ENCODE results near the gene PDCD1.
"Not testable (repeated sequence)": the region's sequence is repeated elsewhere in the genome, so short reads cannot be mapped to it uniquely, and the experiment has no call there.

The PDCD1 gene

DNA sequence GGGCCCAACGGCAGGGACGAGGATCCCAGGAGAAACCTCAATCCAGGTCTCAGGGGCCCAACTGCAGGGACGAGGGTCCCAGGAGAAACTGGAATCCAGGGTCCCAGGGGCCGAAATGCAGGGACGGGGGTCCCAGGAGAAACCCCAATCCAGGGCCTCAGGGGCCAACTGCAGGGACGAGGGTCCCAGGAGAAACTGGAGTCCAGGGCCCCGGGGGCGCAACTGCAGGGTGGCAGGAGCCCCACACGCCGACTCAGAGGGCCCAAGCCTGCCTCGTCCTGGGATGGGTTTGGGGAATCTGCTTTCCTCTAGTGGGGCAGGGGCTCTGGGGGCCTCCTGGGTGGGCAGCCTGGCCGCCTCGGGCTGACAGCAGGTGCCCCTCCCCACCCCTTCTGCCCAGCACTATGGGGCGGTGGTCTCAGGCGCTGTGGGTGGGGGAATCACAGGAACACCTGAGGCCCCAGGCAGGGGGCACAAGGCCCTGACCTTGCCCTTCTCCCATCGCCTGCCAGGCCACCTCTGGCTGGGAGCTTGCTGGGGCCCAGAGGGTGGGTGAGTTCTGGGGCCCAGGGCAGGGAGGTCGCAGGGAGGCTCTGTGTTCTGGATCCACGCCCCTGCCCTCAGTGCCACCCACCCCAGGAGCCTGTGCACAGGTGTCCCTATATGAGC, 18.0 kb upstream of the PDCD1 start:
- DNase-seq: no peak

- not testable (repeated sequence) for DNase-seq
Measured at GRCh38 chr2:241875754-241876527, 17.2 kb upstream of the PDCD1 start.

DNA sequence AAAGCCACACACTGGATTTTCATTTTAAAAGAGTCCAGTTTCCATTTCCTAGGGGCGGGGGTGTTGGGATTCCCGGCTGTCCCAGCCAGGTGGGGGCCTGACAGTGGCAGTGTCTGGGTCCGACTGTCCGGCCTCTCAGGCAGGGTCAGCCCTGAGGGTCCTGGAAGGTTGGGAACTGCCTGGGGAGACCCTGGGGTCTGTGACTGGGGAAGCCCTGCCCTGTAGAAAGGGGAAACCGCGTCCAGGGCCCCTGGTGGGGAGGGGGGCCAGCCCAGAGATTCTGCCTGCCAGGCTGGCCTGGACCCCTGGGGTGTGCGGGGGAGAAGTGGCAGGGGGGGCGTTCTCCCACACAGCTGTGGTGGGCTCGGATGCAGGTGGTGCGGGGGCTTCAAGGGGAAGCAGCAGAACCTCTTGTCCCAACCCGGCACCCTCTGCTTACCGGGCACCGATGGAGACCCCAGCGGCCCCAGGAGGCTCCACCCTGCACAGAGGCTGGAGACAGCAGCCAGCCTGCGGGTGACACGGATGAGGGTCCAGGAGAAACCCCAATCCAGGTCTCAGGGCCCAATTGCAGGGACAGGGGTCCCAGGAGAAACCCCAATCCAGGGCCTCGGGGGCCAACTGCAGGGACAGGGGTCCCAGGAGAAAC, 15.7 kb upstream of the PDCD1 start:
- DNase-seq: no peak

- no peak for DNase-seq
Measured at GRCh38 chr2:241873803-241874110, 15.1 kb upstream of the PDCD1 start.

- no peak for DNase-seq
Measured at GRCh38 chr2:241873081-241873802, 14.5 kb upstream of the PDCD1 start.

GRCh38 chr2:241872313-241872642, 13.6 kb upstream of the PDCD1 start:
- no peak for DNase-seq

DNA sequence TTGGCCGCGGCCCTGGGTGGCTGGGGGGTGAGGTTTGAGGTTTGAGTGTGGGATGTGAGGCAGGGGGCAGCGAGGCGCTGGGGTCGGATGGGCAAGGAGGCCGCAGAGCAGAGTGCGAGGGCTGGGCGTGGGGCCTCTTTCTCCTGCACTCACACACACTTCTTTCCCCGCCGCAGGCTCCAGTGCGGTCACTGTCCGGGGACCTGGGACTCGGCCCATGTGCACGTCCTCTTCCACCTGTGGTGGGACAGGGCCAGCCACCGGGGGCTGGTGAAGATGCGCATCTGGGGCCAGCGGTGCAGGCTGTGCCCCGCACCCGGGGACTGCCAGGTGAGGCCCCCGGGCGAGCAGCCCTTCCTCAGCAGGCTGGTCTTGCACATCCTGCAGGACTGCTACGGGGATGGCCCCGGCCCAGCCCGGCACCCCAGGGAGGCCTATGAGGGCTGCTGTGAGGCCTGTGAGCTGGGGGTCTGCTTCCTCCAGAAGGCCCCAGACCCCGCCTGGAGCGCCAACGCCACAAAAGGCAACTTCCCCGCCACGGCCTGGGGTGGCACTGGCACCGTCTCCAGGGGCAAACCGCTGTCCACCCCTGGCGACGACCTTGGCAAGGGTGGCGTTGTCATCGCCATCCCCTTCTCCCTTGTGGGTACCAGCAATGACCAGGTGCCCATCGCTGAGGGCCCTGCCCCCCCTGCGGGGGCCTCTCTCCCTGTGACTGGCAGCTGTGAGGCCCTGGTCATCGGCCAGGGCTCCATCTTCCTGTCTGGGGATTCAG, 13.0 kb upstream of the PDCD1 start:
- no peak for DNase-seq

DNA sequence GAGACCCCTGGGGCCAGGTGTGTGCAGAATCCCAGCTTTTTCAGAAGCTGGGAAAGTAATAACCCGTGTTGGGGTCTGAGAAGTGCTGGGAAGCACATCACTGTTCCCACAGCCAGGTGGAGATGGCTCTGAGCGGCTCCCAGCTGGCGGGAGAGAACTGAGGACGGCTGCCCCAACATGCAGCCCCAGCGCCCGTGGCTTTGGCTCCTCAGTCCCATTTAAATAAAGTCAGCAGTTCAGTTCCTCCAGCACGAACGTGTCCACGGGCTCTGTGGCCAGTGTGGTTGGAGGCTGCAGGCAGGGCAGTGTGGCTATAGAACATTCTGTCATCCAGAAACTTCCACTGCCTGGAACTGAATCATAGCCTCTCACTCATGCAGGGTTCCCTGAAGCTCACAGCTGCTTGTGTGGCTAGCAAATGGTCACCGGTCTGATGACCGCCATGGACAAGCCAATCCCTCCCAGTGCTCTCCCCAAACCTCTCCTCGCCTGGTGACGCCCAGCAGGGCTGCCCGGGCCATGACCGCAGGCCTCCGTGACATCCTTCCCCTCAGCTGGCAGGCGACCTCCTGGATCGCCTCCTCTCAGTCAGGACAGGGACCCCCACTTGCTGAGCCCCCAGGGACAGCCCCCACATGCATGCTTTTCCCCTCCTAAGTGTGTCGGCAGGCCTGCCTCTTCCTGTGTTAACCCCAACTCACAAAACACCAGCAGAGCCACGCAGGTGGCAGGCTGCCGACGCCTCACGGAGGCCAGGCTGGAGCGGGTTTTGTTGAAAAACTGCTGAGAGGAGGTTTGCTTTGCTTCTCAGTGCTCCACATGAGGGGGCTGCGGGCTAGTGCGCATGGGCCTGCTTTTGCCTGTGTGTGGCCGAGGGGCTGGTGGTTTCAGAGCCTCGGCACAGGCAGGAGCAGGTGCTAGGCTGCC, 12.2 kb upstream of the PDCD1 start:
- DNase-seq: no peak

DNA sequence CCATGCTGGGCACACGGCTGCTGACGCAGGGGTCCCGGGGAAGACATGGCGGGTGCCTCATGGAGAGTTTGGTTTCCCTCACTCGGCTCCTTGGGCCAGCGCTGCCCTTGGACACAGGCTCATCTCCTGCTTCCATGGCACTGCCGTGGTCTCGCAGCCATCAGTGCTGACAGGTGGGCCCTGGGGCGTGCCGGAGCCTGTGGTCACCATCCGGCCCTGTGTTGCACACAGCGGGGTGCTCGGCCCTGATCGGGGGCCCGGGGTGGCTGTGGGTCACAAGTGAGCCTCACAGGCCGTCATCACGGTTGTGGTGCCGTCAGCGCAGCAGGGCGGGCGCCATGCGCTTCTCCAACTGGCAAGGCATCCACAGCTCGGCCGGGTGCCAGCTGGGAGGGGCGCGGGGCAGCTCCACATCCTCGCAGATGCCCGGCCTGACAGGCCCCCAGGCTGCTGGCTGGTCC, 11.4 kb upstream of the PDCD1 start:
- no peak for DNase-seq

DNA sequence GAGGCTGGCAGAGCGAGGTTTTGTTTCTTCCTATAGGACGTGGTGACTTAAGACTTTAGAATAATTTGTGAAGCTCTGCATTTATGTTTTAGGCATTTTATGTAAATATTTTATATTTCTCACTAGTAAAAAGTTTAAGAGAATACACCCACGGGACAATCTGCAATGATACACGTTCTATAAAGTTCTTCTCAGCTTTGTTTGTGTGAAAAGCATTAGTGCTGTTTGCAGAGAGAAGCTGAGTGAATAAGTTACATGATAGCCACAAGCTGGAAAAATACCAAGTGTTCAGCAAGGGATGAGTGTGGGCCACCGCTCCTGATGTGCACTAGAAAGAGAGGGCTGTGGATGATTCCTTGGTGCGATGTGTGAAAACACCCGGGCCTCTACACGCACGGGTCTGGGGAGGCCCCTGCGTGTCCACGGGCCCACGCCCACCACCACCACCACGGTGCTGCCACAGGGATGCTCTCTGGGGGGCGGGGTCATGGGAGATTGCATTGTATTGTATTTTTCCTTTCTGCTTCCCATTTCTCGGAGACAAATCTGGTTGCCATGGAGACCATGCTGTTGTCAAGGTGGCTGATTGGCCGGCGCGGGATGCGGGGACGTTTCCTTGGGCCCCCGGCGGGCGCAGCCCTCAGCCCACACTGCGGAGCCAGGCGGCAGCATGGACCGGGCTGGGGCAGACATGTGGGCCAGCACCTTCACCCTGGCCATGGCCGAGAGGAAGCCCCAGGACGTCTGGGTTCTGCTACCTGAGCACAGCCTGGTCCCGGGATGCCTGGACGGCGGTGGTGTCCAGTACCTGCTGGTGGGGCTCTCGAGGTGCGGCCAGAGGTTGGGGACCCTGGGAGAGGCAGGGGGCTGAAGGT, 10.6 kb upstream of the PDCD1 start, which contains the start of gene RTP5:
RTP5 (plus strand) TSS at position 643 of the 875 bp plus-strand sequence; CDS start at position 671, 28 bp downstream.
- DNase-seq: no peak

- DNase-seq: no peak
Measured at GRCh38 chr2:241868661-241869081, 10.0 kb upstream of the PDCD1 start.

GRCh38 chr2:241867776-241868420, 9.2 kb upstream of the PDCD1 start:
- no peak for DNase-seq

DNA sequence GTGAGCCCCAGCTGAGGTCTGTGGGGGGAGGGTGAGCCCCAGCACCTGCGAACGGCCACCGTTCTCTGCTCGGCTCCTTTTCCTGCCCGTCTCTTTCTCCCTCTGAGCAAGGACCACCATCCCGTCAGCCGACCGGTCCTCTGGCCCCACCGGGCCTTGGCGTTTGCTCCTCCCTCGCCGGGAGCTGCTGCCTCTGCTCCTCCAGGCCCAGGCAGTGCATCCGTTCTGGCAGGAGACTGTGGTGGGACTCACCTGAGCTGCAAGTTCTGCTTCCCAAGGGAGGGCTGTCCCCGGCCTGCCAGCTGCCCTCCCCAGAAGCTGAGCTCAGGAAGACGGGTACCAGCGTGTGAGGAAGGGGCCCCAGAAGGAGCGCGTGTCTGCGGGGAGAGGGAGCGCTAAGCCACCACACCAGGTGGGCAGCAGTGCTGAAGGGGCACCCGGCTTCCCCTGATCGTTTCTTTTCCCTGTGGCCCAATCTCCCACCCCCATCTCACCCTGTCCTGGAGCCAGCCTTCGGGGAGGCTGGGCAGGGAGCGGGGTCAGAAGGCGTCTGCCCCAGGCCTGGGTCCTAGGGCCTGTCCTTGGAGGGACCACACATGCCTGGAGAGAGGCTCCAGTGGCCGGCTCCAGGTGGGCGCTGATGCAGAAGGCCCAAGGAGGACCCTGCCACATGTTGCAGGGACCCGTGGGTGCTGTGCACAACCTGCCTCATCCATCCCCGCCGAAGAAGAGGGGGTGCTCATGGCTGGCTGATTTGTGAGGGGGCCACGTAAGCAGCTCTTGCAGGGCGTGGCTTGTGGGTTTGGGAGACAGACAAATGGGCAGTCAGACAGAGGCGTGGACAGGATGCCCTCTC, 8.3 kb upstream of the PDCD1 start:
- no peak for DNase-seq

GRCh38 chr2:241865957-241866789, 7.5 kb upstream of the PDCD1 start:
- DNase-seq: no peak

DNA sequence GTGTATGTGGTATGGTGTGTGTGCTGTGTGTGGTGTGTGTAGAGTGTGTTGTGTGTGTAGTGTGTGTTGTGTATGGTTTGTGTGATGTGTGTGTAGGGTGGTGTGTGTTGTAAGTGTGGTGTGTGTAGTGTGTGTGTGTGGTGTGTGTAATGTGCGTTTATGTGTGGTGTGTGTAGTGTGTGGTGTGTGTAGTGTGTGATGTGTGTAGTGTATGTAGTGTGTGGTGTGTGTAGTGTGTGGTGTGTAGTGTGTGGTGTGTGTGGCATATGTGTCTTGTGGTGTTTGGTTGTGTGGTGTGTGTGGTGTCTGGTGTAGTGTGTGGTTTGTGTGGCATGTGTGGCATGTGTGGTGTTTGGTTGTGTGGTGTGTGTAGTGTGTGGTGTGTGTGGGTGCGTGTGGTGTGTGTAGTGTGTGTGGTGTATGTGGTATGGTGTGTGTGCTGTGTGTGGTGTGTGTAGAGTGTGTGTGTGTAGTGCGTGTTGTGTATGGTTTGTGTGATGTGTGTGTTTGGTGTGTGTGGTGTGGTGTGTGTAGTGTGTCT, 6.8 kb upstream of the PDCD1 start:
- DNase-seq: no peak

DNA sequence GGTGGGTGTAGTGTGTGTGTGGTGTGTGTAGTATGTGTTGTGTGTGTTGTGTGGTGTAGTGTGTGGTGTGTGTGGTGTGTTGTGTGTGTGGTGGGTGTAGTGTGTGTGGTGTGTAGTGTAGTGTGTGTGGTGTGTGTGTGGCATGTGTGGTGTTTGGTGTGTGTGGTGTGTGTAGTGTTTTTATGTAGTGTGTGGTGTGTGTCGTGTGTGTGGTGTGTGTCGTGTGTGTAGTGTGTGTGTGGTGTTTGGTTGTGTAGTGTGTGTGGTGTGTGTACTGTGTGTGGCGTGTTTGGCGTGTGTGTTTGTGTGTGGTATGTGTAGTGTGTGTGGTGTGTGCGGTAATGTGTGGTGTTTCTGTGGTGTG, 6.1 kb upstream of the PDCD1 start:
- DNase-seq: no peak

- DNase-seq: no peak
Measured at GRCh38 chr2:241864168-241864849, 5.6 kb upstream of the PDCD1 start.
